ENCODE measurements around the gene TMEM229B.

Gene TMEM229B

GRCh38 chr14:67487937-67488893 is at the start of gene TMEM229B:
Gene TMEM229B, minus strand, starts transcription at chr14:67488721. Its CDS starts 14,798 bp downstream, at chr14:67473923.
- peak; percentile 33 to 61 (median 40) for DNase-seq (ENCODE audit: low read depth in 2 of 3, low spot score in 2 of 3)

- DNase-seq (ENCODE audit: low read depth in 2 of 3, low spot score in 2 of 3): no peak
These were observed 49.2 kb upstream of the TMEM229B start for GRCh38 chr14:67537736-67538135.

GRCh38 chr14:67536087-67536486 is 47.6 kb upstream of the TMEM229B start:
- DNase-seq (ENCODE audit: low read depth in 2 of 3, low spot score in 2 of 3): no peak

GRCh38 chr14:67533754-67534085 is 45.2 kb upstream of the TMEM229B start:
- no peak for DNase-seq (ENCODE audit: low read depth in 2 of 3, low spot score in 2 of 3)

- peak in 1 of 3 experiments; percentile 25 for DNase-seq (ENCODE audit: low read depth in 2 of 3, low spot score in 2 of 3)
These were observed 44.7 kb upstream of the TMEM229B start, which contains the start of gene PLEKHH1 for GRCh38 chr14:67532998-67533753. Gene PLEKHH1, plus strand, starts transcription at chr14:67533290. Its CDS starts 8,578 bp downstream, at chr14:67541868.

- DNase-seq (ENCODE audit: low read depth in 2 of 3, low spot score in 2 of 3): no peak
These were observed 44.1 kb upstream of the TMEM229B start for GRCh38 chr14:67532606-67532997.

- no peak for DNase-seq (ENCODE audit: low read depth in 2 of 3, low spot score in 2 of 3)
These were observed 41.7 kb upstream of the TMEM229B start for GRCh38 chr14:67529947-67530935.

GRCh38 chr14:67528276-67528675 is 39.8 kb upstream of the TMEM229B start:
- DNase-seq (ENCODE audit: low read depth in 2 of 3, low spot score in 2 of 3): no peak

- DNase-seq (ENCODE audit: low read depth in 2 of 3, low spot score in 2 of 3): no peak
These were observed 39.2 kb upstream of the TMEM229B start for GRCh38 chr14:67527756-67528155.

GRCh38 chr14:67526676-67527459 is 38.3 kb upstream of the TMEM229B start:
- DNase-seq (ENCODE audit: low read depth in 2 of 3, low spot score in 2 of 3): no peak

GRCh38 chr14:67526181-67526580 is 37.7 kb upstream of the TMEM229B start:
- DNase-seq (ENCODE audit: low read depth in 2 of 3, low spot score in 2 of 3): no peak

- no peak for DNase-seq (ENCODE audit: low read depth in 2 of 3, low spot score in 2 of 3)
These were observed 36.9 kb upstream of the TMEM229B start for GRCh38 chr14:67525389-67525788.

- no peak for DNase-seq (ENCODE audit: low read depth in 2 of 3, low spot score in 2 of 3)
These were observed 36.1 kb upstream of the TMEM229B start for GRCh38 chr14:67524634-67524963.

- DNase-seq (ENCODE audit: low read depth in 2 of 3, low spot score in 2 of 3): no peak
These were observed 35.5 kb upstream of the TMEM229B start for GRCh38 chr14:67523764-67524633.

GRCh38 chr14:67522270-67522669 is 33.7 kb upstream of the TMEM229B start:
- DNase-seq (ENCODE audit: low read depth in 2 of 3, low spot score in 2 of 3): no peak

GRCh38 chr14:67520482-67520881 is 32.0 kb upstream of the TMEM229B start:
- no peak for DNase-seq (ENCODE audit: low read depth in 2 of 3, low spot score in 2 of 3)

- DNase-seq (ENCODE audit: low read depth in 2 of 3, low spot score in 2 of 3): no peak
These were observed 30.9 kb upstream of the TMEM229B start for GRCh38 chr14:67519406-67519805.

GRCh38 chr14:67517083-67517482 is 28.6 kb upstream of the TMEM229B start:
- no peak for DNase-seq (ENCODE audit: low read depth in 2 of 3, low spot score in 2 of 3)

GRCh38 chr14:67516676-67517075 is 28.2 kb upstream of the TMEM229B start:
- no peak for DNase-seq (ENCODE audit: low read depth in 2 of 3, low spot score in 2 of 3)
